ENCODE results near the gene MED15.

The MED15 gene

DNA sequence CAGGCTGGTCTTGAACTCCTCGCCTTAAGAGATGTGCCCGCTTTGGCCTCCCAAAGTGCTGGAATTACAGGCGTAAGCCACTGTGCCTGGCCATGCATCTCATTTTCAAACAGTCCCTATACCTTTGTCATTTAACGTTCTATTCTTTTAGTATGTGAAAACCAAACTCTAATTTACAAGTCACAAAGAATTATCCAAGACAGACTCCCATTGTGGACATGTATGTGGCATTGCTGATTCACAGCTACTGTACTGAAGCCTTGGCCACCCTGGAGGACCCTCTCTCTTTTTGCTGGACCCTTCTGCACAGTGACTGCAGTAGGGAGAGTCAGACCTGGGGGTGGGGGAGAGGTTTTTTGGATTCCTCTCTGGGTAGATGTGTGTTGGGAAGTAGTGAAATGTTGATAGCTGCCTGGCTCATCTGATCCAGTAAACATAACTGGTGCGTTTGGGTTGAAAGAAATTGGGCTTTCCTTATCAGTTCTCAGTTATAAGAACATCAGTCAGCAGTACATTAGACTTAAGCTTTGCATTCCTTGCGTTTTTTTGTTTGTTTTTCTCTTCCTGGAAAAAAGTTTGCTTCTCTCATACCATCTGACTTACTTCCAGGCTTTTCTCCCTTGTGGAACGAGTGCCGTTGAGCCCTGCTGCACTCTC lies 65.9 kb downstream of the MED15 start:
- DNase-seq = no peak

DNA sequence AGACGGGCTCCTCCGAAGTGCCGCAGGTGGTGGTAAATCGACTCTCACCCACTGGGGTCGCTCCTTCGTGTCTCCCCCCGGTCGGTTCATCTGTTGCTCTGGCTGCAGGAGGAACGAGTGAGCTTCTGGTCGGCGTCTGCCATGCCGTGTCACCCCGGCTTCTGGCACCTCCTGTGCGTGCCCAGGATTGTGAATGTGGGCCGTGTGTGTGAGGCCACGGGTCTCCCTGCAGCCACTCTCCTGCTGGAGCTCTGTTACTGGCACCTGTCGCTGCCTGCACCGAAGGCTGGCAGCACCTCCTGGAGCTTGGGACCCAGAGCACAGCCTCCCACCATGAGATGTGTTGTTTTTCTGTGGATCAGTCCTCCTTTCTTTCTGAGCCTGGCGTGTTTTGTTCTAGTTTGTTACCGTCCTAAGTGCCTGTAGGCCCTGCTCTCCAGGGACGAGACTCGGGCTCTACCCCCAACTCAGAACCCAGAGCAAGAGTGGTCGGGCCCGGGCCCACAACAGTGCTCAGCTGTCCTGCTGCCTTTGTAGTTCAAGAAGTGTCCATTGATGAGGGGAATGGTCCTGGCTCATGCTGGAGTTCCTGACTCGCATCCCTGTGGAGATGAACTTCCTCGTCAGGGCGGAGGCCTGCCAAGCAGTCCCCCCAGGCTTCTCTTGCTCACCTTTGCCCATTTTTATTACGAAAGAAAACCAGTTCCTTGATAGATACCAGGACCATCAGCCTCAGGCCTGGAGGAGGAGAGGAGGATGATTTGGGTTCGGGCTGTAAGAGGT lies 66.6 kb downstream of the MED15 start:
- no peak for DNase-seq

DNA sequence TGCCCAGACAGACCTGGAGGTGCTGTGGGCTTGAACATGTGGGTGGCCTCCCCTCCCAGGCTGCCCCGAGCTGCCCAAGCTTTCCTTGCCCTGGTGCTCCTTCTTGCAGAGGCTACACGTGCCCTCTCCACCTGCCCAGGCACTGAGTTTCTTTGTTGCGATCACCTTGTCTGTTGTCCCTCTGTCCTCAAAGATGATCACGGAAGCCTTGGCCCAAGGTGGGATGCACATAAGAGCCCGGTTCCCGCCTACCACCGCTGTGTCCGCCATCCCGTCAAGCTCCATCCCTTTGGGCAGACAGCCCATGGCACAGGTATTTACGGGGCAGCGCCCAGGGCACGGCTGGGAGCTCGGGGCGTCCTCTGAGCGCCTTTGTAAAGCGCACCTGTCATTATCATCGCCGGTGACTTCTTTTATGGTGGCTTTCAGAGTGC lies 67.5 kb downstream of the MED15 start:
- no peak for DNase-seq

DNA sequence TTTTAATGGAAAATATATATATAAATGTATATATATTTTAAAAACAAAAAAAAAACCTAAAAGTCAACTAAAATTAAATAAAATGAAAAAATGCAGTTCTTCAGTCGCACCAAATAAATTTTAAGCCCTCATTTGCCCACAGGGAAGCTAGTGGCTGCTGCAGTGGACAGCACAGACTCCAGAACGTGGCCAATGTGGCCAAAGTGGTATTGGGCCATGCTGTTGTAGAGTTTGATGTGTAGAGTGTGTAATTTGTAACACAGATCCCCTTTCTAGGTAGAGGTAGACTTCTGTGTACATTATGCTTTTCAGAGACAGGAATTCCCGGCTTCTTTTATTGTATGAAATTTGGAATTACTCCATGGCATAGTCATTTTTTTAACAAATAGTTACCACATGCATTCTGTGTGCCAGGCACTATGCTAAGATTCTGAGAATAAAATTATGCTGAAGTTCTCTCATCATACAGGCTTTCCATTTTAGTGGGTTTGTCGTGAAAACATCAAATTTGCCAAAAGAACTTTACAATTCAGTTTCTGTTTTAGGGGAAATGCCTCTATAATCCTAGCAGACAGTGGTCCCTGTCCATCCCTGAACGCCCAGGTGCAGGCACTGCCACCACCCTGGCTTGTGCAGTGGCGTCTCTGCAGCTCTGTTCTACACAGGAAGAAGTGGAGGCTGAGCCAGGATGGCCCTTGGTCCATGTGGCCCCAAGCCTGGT lies 68.5 kb downstream of the MED15 start:
- no peak for DNase-seq

DNA sequence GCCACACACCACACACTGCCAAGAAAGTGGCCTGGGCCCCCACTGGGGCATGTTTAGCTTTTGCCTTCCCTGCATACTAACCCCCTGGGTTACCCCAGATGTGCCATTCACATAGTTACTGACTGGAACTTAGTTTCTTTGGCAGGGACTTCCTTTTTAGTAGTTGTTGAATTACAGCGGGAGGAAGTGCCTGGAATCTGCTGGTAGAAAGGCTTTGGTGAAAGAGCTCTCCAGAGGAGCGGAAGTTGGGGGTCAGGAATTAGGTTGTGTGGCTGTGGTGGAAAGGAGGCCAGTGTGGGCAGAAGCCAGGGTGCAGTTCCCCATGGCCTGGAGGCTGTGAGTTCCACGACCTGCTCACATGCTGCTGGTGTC lies 69.0 kb downstream of the MED15 start:
- no peak for DNase-seq

GRCh38 chr22:20577045-20577444 lies 69.6 kb downstream of the MED15 start:
- DNase-seq = no peak

- no peak for DNase-seq
These were observed 70.2 kb downstream of the MED15 start for GRCh38 chr22:20577549-20577975.

DNA sequence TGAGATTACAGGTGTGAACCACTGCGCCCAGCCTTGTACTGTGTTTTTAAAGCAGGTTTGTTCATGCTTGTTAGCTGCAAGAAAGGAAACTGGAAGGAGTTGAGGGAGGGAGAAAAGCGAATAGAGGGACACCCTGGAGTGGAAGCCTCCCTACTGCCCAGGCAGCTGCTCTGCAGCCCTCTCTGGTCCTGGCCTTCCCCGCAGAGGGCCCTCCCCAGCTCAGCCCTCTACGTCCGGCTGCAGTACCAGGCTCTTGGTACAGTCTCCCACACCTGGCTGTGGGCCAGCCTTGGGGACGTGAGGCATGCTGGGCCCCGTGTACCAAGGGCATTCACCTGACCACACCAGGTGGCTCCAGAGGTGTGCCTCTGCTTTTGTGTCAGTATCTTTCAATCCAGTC lies 70.8 kb downstream of the MED15 start:
- DNase-seq = no peak

DNA sequence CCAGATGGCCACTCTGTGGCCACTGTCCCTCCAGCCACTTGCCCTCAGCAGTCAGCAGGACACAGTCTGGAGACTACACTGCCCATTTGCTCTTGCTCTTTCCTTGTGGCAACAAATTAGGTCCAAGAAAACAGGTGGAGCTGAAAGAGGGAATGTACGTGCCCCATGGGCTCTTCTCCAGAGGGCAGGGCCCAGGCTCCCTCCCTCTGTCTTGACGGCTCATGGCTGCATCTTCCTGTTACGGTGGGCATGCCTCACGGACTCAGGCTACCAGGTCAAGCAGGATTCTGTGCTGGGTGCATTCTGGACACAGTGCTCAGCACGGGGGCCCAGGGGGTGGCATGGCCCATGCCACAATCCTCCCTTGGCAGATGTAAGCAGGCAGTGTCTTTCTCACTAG lies 71.3 kb downstream of the MED15 start:
- DNase-seq = no peak

DNA sequence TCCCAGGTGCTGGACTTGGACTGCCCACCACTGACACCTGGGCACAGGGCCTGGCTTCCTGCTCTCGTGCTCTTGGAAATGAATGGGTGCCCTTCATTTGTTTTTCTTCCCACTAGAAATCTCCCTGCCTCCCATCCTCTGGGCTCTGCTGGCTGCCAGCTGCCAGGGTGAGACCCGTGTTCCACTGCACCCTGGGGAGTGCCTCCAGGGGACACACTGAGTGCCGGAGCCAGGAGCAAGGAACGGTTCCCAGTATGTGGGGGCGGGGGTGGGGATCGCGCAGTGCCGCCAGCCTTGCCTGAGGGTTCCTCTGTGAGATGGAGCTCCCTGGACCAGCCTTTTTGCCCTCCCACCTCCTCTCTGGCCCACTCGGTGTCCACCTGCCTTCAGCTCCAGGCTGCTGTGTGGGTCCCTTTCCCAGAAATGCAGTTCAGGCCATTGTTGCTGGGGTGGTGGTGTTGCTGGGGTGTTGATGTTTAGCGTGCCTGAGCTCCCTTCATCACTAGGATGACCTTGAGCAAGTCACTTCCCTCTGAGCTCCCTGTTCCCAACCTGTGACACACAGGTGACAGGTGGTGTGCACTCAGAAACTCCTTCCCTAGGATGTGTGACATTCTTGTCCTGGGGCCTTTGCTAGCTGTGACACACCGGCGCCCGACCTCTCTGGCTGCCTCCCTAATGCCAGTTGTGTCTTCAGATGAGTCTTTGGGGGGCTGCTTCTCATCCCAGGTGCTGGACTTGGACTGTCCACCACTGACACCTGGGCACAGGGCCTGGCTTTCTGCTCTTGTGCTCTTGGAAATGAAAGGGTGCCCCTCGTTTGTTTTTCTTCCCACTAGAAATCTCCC lies 72.1 kb downstream of the MED15 start:
- DNase-seq = no peak

GRCh38 chr22:20580179-20580578 lies 72.8 kb downstream of the MED15 start:
- DNase-seq = no peak

DNA sequence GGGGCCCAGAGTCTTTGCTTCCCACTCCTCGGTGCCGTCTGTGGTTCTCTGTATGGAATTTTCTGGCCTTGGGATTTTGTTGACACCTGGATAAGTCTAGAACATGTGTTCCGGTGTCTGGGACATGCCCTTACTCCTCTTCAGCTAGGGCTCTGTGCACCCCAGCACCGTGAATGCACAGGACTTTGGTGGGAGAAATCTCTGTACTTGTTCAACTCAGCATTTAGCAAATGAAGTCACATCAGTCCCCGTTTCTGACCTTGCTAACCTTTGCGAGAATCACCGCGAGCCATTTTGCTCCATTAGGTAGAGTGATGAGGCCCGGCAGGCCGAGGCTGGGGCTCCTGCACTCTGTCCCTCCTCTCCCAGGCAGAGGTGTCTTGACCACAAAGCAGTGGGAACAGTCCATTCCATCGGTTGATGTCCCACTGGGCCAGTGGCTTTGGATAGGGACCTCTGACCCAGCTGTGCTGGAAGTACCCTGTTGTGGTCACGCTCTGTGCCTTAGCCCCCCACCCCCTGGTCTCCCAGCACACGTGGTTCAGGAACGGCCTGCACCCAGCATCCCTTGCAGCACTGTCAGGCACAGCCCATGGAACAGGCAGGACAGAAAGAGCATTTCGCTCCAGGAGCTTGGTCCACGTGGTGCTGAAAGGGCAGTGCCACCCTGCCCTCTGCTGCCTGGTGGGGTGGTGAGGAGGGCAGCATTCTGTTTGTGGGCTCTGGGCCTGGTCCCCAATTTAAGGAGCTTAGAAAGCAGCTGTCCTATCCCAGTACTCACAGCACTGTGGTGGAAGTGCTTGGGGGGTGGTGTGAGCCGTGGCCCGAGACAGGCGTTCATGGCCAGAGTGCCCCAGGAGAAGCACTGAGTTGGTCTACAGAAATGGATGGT lies 73.4 kb downstream of the MED15 start:
- no peak for DNase-seq

- no peak for DNase-seq
These were observed 74.2 kb downstream of the MED15 start for GRCh38 chr22:20581503-20582170.

DNA sequence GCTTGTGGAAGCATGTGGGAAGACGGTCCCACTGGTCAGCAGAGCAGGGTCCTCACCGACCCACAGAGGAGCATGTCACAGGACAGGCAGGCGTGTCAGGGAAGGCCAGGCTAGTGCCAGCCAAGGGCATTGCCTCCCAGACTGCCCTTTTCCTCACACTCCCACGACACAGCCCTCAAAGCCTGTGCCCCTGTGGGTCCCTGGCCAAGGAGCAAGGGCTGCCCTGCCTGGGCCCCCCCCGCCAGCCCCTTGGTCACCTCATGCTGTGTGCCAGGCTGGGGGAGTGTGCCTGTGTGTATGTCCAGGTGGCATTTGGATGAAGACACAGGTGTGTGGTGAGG lies 74.7 kb downstream of the MED15 start:
- DNase-seq = no peak

- no peak for DNase-seq
These were observed 75.3 kb downstream of the MED15 start for GRCh38 chr22:20582520-20583361.

GRCh38 chr22:20583471-20583922 lies 76.1 kb downstream of the MED15 start:
- no peak for DNase-seq

GRCh38 chr22:20584029-20584871 lies 76.8 kb downstream of the MED15 start:
- no peak for DNase-seq

- no peak for DNase-seq
These were observed 77.6 kb downstream of the MED15 start for GRCh38 chr22:20584872-20585638.
